HG02973 (cell line): Measurements from ENCODE around the gene NCSTN.

Source experiments
- ATAC-seq: cut with Tn5 transposase; IDR thresholded peaks from one replicate; pipeline ENCODE4 v1.9.1; 2021; ENCODE audit warnings: moderate library complexity; ENCODE audit not compliant: unreplicated experiment

Gene NCSTN

GRCh38 chr1:160342953-160343869 is at the start of gene NCSTN, which contains the start of gene COPA:
NCSTN (plus strand) TSS chr1:160343383; CDS start chr1:160343397, 14 bp downstream.
COPA (minus strand) TSS chr1:160343250; CDS start chr1:160343170, 80 bp downstream.
- ATAC-seq: peak; percentile 87

GRCh38 chr1:160296036-160296435 is 47.1 kb upstream of the NCSTN start:
- ATAC-seq: no peak

- no peak for ATAC-seq
These were observed 43.0 kb upstream of the NCSTN start for GRCh38 chr1:160300173-160300572.

GRCh38 chr1:160307118-160307791 is 35.9 kb upstream of the NCSTN start:
- no peak for ATAC-seq

- ATAC-seq: no peak
These were observed 34.6 kb upstream of the NCSTN start for GRCh38 chr1:160308451-160309184.

GRCh38 chr1:160309185-160309557 is 34.0 kb upstream of the NCSTN start:
- ATAC-seq: no peak

GRCh38 chr1:160309571-160309970 is 33.6 kb upstream of the NCSTN start:
- ATAC-seq: no peak

- no peak for ATAC-seq
These were observed 27.8 kb upstream of the NCSTN start for GRCh38 chr1:160315359-160315758.

GRCh38 chr1:160322831-160323230 is 20.4 kb upstream of the NCSTN start:
- no peak for ATAC-seq

- no peak for ATAC-seq
These were observed 17.9 kb upstream of the NCSTN start for GRCh38 chr1:160325252-160325651.

- no peak for ATAC-seq
These were observed 16.8 kb upstream of the NCSTN start for GRCh38 chr1:160326418-160326817.

GRCh38 chr1:160328184-160328583 is 15.0 kb upstream of the NCSTN start:
- ATAC-seq: no peak

- ATAC-seq: no peak
These were observed 13.1 kb upstream of the NCSTN start for GRCh38 chr1:160330119-160330518.

GRCh38 chr1:160332516-160332915 is 10.7 kb upstream of the NCSTN start:
- no peak for ATAC-seq

- no peak for ATAC-seq
These were observed 4.6 kb upstream of the NCSTN start for GRCh38 chr1:160338580-160338979.

GRCh38 chr1:160340146-160340545 is 3.0 kb upstream of the NCSTN start:
- ATAC-seq: no peak

- no peak for ATAC-seq
These were observed 2.3 kb upstream of the NCSTN start for GRCh38 chr1:160340866-160341265.

GRCh38 chr1:160342526-160342925 is 657 bp upstream of the NCSTN start:
- ATAC-seq: no peak

GRCh38 chr1:160344241-160344640 is 1.1 kb downstream of the NCSTN start:
- no peak for ATAC-seq

- ATAC-seq: no peak
These were observed 1.8 kb downstream of the NCSTN start for GRCh38 chr1:160344936-160345335.

GRCh38 chr1:160346463-160346862 is 3.3 kb downstream of the NCSTN start:
- ATAC-seq: no peak
